Measurements from ENCODE around the gene MRPL19. TPM values are rescaled to one million over a fixed set of nuclear protein-coding genes. Genes with fewer than 3 reads are reported as not detected.

Gene MRPL19
- total and polyA plus RNA-seq, 2 of the 13 experiments (the other 11 are each of a cell fraction or from before 2014, with no cell fraction given): 43.2 to 163 TPM

DNA sequence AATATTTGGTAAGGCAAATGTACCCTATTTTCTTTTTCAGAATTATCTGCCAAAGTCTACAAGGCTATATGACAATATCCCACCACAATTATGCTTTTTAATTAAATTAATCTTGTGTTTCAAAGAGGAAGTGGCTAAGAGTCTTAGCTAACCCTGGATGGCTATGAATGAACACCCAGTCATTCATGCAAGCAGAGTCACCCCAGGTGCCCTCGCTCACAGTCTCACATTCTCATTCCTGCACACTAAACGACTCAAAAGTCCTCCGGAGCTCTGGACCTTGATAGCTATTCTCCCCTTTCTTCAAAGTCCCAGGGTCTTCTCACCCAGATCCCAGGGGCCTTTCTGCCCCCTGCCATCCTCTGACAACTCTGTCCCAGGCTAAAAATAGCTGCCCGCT is 42.1 kb upstream of the MRPL19 start:
- Histone ChIP-seq H4K20me1 (ENCODE audit: insufficient read depth, low read length) (no peaks in the 10 kb centered on the region), H3K79me2 (ENCODE audit: insufficient read depth, low read length) (no peaks in the 10 kb centered on the region), H3K36me3 (replicated peaks in 1 of 2; ENCODE audit: control insufficient read depth in 1 of 2, insufficient read depth in 2 of 2, low read length in 2 of 2) (no peaks in the 10 kb centered on the region), H3K9me3 (ENCODE audit: low read length) (no peaks in the 10 kb centered on the region), H3K4me3 (replicated peaks in 1 of 3; ENCODE audit: insufficient read depth in 1 of 3, low read depth in 2 of 3, low read length in 3 of 3) (no peak overlapping the region), H3K4me2 (ENCODE audit: low read depth, low read length) (no peak overlapping the region), H2AFZ (ENCODE audit: low read length) (no peak overlapping the region), H3K9ac (ENCODE audit: insufficient read depth, low read depth, low read length) (no peak overlapping the region), H3K27me3 (ENCODE audit: control insufficient read depth in 1 of 2, insufficient read depth in 2 of 2, low read length in 2 of 2) (no peaks in the 10 kb centered on the region; a peak in 1 of 5 replicates), H3K4me1 (ENCODE audit: insufficient read depth, low read length) (peaks cover 56% of the 10 kb centered on the region), H3K27ac (ENCODE audit: extremely low read length, insufficient read depth, low read length) (no peak overlapping the region)
- ATAC-seq (no peak), FAIRE-seq (no peak), DNase-seq (ENCODE audit: low spot score) (no peak)
- POLR2A ChIA-PET: interaction anchor here (1.2 kb wide), 1 partner anchor 33 kb away, joined by 3 read pairs; no protein-coding TSS in a partner anchor
- intact Hi-C loops (cut with micrococcal nuclease; ENCODE audit: unreplicated experiment): no loop called here
- 73% methylated on average over 4 of the region's 4 CpGs for WGBS (ENCODE audit: low lambda C conversion rate)
- TF ChIP-seq PAF1 (CRISPR knock-in tag; IDR thresholded peaks at IDR 0.05) (no peak), MTF2 (CRISPR knock-in tag; IDR thresholded peaks at IDR 0.05; ENCODE audit: borderline replicate concordance) (no peak), ZNF850 (CRISPR knock-in tag; conservative IDR thresholded peaks at IDR 0.05) (no peak), TP53 (CRISPR knock-in tag; conservative IDR thresholded peaks at IDR 0.05) (no peak), ZNF607 (CRISPR knock-in tag; IDR thresholded peaks at IDR 0.05; ENCODE audit: borderline replicate concordance) (no peak), TCF7L2 (IDR thresholded peaks at IDR 0.05; ENCODE audit: low read depth, low read length) (no peak), ZNF672 (CRISPR knock-in tag; IDR thresholded peaks at IDR 0.05) (no peak), IKZF4 (CRISPR knock-in tag; IDR thresholded peaks at IDR 0.05; ENCODE audit: borderline replicate concordance, low read depth, not compliant biosample characterization) (no peak), ZNF138 (CRISPR knock-in tag; IDR thresholded peaks at IDR 0.05; ENCODE audit: low read depth) (no peak), GATAD1 (CRISPR knock-in tag; IDR thresholded peaks at IDR 0.05) (no peak), ONECUT2 (CRISPR knock-in tag; IDR thresholded peaks at IDR 0.05) (no peak), ZNF619 (CRISPR knock-in tag; IDR thresholded peaks at IDR 0.05) (no peak)
- in situ Hi-C loops (cut with HindIII; ENCODE audit: extremely low pct_ligation_motif_present, low pct_unique_long_range_greater_than_20kb): loop anchor here (10.0 to 25.0 kb wide), 2 partner anchors 50 to 542 kb away; no protein-coding TSS in a partner anchor
- CTCF ChIA-PET (ENCODE audit: low intra/inter-chr PET ratio, low total read pairs): no interaction called here
- BruUV-seq (replicated peaks): no TSS peak

Data from HepG2 (cell line).